ENCODE results near the gene C17orf114.

- TF ChIP-seq CTCF (IDR thresholded peaks at IDR 0.05): no peak
- TF ChIP-seq POLR2A (IDR thresholded peaks at IDR 0.05; ENCODE audit: low read length): no peak; the same call in 1 of the 2 replicates
- no peak for TF ChIP-seq MYC (IDR thresholded peaks at IDR 0.05; ENCODE audit: borderline replicate concordance, low read length)
- no peak for TF ChIP-seq BCL3 (IDR thresholded peaks at IDR 0.05)
- TF ChIP-seq RARB (CRISPR knock-in tag; IDR thresholded peaks at IDR 0.05): no peak
- no peak for TF ChIP-seq RCOR1 (IDR thresholded peaks at IDR 0.05; ENCODE audit: low read depth, low read length)
Observed at GRCh38 chr17:4789701-4789950, 12.5 kb downstream of the C17orf114 start.

All from A549 (cell line).